GM21529 (cell line): ENCODE data around the gene KHDC1.
A peak's percentile ranks its signal among the peaks of the same experiment; 100 is the strongest.
"Not testable (repeated sequence)": the region's sequence is repeated elsewhere in the genome, so short reads cannot be mapped to it uniquely, and the experiment has no call there.

Experiments
- ATAC-seq: cut with Tn5 transposase; IDR thresholded peaks from one replicate; pipeline ENCODE4 v1.9.1; 2021; ENCODE audit not compliant: unreplicated experiment

KHDC1 gene, protein sequence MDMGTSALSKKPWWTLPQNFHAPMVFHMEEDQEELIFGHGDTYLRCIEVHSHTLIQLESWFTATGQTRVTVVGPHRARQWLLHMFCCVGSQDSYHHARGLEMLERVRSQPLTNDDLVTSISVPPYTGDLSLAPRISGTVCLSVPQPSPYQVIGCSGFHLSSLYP

DNA sequence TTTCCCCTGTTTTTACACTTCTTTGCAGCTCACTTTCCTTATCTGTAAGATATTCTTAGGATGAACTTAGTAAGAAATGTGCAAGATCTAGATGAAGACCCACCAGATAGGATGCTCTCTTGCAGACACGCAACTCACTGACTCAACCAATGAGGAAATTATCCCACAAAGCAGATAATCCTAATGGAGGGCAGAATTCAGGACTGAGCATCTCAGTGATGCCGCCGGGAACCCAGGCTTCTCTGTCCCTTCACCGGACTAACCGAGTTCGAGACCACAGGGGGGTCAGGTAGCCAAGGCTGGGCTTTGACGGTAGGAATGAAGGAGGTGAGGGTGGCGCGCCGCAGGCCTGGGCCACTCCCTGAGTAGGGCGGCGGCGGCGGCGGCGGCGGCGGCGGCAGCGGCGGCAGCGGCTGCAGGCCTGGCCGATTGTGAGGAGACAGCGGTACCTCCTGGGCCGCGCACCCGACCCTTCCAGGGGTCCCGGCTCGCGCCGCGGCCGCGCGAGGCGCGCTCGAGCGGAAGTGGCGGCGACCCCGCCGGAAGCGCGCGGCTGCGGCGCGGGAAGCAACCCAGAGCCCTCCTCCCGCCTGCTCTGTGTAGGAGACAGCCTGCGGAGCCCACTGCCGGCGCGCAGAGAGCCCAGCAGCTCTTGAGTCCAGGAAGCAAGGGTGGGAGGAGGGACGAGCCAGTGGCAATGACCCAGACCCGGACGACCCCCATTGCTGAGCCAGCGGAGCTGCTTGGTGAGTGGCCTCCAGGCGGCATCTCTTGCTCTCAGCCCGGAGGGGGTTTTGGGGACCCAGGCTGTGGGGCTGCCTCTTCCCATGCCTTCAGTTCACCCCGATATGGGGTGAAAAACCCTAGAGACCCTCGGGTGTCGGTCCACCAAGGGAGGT, at the start of gene KHDC1:
Gene KHDC1 (minus strand): TSS at position 526 of the 899 bp plus-strand sequence. CDS start 20,679 bp downstream, outside the sequence.
- ATAC-seq: peak; percentile 92

DNA sequence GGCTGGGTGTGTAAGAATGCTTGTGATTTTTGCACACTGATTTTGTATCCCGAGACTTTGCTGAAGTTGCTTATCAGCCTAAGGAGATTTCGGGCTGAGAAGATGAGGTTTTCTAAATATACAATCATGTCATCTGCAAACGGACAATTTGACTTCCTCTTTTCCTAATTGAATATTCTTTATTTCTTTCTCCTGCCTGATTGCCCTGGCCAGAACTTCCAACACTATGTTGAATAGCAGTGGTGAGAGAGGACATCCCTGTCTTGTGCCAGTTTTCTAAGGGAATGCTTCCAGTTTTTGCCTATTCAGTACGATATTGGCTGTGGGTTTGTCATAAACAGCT, 47.5 kb upstream of the KHDC1 start:
- ATAC-seq: not testable (repeated sequence)

DNA sequence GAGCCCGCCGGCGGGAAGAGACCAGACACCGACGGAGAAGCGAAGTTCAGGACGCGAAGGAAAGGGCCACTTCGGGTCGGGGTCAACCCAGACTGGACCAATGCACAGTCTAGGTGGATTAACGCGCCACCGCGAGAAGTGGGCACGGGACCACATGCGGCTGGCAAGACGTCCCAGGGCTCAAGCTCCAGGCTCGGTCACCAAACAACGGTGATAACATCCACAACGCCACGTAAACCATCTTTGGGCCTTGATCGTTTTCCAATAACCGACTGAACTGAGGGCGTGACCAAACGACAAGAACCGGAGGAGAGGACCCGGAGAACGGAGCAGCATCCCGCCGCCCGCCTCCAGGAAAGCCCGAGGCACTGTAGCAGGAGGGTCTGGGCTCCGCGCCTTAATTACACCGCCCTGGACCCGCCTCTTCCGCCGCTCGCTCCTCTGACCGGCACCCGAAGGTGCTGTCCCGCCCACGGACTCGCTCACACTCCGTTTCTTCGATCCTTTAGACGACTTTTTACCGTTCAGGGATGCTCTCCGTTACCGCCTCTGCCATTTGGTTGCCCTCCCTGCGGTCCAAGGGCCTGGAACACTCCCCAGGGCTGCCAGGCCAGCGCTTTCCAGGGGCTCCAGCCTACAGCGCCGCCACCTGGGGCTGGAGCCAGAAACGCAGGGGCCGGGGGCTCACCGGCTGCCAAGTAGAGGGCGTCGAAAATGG, 46.9 kb upstream of the KHDC1 start:
- peak; percentile 96 for ATAC-seq

DNA sequence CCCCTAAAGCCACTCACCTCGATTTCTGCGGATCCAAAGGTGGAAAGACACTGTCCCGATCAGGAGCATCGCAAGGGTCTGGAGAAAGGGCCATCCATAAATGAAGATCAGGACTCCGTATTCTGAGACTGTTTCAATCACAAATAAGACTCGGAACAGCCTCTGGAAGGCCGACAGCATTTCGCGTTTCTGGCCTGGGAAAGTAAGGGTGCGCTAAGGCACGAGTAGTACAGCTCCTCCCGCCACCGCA, 46.5 kb upstream of the KHDC1 start:
- no peak for ATAC-seq

DNA sequence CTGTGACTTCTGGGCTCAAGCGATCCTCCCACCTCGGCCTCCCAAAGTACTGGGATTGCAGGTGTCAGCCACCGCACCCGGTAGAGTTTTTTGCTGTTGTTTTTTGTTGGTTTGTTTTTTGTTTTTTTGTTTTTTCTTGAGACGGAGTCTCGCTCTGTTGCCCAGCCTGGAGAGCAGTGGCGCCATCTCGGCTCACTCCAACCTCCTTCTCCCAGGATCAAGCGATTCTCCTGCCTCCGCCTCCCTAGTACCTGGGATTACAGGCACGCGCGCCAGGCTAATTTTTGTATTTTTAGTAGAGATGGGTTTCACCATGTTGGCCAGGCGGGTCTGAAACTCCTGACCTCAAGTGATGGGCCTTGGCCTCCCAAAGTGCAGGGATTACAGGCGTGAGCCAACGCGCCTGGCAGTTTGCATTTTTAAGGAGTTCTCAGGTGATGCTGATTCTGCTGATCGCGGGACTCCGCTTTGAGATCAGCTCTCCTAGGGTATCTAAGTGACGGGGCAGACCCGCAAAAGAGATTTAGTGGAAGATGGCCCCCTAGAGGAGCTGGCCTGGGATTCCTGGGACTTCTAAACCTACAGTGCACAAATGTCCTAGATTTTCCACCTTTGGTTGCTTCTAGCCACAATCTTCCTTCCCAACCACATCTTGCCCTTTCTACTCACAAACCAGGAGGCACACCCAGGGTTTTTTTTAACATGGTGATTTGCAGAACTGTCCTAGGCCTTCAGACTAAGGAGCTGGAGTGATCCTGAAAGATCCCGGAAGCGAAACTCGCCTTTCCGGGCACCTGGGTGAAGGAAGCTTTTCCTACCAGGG, 45.9 kb upstream of the KHDC1 start:
- no peak for ATAC-seq

DNA sequence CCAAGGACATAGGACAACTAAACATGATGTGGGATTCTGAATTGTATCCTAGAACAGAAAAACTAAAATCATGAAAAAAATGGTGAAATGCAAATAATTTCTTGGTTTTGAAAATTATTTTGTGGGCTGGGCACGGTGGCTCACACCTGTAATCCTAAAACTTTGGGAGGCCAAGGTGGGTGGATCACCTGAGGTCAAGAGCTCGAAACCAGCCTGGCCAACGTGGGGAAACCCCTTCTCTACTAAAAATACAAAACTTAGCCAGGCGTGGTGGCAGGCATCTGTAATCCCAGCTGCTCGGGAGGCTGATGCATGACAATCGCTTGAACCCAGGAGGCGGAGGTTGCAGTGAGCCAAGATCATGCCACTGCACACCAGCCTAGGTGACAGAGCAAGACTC, 40.8 kb upstream of the KHDC1 start:
- ATAC-seq: not testable (repeated sequence)

DNA sequence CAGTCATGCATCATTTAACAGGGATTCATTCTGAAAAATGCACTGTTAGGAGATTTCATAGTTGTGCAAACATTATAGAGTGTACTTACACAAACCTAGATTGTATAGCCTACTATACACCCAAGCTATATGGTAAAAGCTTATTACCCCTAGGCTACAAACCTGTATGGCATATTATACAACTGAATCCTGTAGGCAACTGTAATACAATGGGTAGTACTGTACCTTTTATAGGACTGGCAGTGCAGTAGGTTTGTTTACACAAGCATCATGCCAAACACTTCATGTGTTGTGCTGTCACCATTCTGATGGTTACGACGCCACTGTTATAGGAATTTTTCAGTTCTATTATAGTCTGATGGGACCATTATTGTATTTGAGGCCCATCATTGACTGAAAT, 39.3 kb upstream of the KHDC1 start:
- no peak for ATAC-seq

DNA sequence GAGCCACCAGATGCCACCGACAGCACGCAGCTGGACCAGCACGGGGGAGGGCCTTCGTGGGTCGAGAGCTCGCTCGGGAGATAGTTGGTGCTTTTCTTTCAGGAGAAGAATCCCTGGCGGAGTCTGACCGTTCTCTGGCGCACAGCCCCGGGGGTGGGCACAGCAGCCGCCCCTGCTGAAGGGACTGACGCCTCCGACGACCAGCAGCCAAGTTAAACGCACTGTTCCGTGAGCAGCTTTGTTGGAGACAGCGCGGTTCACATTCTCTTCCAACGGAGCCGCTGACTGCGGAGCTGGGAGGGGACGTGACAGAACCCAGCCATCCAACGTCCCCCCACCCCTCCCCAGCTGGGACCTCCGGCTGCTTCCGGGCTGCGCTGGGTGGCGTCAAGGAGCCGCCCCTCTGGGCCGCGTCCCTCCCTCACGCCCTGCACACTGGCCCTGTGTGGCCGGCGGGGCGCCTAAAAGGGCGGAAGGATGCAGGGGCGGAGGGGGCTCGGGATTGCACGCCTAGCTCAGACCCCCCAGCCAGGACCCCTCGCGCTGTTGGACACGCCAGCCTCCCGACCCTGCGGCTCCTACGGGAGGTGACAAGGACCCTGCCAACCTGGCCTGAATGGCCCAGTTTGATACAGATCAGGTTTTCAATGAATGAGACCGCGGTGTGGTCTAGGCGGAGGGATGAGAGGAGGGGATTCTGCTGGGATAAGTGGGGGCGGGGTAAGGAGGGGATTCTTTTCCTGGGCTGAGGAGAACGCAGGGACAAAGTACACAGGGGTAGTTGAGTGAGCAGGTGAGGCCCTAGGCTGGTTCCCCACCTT, 36.4 kb upstream of the KHDC1 start:
- no peak for ATAC-seq

DNA sequence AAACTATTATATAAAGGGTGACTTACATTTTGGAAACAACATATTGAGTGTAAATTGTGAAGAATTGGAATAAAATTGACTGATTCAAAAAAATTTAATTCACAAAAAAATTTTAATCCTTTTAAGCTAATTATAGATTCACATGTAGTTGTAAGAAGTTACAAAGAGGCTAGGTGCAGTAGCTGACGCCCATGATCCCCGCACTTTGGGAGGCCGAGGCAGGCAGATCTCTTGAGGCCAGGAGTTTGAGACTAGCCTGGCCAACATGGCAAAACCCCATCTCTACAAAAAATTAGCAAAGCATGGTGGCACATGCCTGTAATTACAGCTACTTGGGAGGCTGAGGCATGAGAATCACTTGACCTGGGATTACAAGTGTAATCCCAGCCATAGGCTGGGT, 30.3 kb upstream of the KHDC1 start:
- ATAC-seq: no peak

DNA sequence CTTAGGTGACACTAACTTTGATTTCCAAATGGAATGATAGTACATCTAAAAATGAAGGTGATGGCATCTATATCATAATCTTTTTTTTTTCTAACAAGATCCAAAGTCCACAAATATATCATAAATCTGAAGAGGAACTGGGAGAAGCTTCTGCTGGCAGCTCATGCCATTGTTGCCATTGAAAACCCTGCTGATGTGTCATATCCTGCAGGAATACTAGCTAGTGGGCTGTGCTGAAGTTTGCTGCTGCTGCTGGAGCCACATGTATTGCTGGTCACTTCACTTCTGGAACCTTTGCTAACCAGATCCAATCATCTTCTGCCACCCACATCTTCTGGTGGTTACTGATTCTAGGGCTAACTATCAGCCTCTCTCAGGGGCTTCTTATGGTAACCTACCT, 27.4 kb upstream of the KHDC1 start:
- ATAC-seq: no peak

DNA sequence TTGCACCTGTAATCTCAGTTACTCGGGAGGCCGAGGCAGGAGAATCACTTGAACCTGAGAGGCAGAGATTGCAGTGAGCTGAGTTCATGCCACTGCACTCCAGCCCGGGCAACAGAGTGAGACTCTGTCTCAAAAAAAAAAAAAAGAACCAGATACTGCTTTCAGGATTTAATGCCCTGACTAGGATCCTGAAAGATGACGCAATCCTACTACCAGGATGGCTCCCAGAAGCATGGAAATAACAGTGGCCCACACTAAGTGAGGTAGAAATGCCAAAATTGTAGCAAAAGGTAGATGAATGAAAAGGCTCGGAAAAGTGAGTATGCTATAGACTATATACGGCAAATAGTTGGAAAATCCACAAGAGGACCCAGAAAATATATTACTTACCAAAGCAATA, 23.8 kb upstream of the KHDC1 start:
- no peak for ATAC-seq

DNA sequence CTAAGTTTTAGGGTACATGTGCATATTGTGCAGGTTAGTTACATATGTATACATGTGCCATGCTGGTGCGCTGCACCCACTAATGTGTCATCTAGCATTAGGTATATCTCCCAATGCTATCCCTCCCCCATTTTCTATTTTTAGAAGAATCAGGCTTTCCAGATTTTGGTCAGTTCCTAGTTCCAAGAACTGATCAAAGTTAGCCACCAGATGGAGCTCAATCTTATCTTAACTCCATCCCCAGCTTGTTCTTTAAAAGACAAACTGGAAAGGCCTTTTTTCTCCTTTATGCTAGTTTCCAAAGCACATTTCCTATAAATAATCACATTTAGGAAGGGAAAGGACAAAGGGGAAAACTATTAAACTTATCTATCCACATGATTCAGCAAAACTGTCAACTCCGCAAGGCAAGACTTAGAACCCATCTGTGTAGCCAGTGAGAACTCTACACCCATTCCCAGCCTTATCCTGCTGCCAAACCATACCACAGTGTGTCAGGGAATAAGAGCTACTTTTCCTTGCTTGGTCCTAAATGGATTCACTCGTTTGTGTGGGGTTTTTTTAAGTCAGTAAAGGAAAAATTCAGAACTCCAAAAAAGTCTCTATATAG, 22.8 kb upstream of the KHDC1 start:
- ATAC-seq: no peak

DNA sequence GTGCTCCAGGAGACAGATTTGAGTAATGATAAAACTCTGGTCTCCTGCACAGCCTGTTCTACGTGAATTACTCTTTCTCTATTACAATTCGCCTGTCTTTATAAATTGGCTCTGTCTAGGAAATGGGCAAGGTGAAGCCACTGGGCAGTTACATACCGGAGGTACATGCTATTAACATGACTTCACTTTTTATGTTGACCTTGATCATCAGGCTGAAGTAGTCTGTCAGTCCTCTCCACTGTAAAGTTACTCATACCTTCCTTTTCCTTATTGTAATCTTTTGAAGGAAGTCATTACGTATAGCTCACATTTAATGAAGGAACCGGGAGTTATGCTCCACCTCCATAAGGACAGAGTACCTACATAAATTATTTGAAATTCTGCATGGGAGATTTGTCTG, 19.9 kb upstream of the KHDC1 start:
- no peak for ATAC-seq

DNA sequence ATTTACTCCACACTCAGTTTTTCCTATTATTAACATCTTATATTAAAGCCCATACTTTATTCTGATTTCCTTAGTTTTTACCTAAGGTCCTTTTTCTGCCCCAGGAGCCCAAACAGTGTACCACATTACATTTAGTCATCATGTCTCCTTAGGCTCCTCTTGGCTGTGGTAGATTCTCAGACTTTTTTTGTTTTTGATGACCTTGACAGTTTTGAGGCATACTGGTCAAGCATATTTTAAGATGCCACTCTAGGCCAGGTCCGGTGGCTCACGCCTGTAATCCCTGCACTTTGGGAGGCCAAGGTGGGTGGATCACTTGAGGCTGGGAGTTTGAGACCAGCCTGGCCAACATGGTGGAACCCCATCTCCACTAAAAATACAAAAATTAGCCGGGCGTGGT, 18.7 kb upstream of the KHDC1 start:
- ATAC-seq: not testable (repeated sequence)

DNA sequence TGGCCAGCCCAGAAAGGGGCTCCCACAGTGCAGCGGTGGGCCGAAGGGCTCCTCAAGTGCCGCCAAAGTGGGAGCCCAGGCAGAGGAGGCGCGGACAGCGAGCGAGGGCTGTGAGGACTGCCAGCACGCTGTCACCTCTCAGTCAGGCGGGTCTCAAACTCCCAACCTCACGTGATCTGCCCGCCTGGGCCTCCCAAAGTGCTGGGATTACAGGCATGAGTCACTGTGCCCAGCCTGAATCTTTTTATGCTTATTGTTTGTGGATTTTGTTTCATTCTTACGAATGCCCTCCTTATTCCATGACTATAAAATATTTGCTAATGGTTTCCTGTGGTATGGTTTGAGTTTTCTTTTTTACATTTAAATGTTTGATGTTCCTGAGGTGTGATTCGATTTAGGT, 6.3 kb upstream of the KHDC1 start:
- ATAC-seq: not testable (repeated sequence)

DNA sequence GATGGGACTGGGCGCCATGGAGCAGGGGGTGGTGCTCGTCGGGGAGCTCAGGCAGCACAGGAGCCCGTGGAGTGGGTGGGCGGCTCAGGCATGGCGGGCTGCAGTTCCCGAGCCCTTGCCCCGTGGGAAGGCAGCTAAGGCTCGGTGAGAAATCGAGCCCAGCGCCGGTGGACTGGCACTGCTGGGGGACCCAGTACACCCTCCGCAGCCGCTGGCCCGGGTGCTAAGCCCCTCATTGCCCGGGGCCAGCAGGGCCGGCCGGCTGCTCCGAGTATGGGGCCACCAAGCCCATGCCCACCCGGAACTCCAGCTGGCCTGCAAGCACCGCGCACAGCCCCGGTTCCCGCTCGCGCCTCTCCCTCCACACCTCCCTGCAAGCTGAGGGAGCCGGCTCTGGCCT, 5.9 kb upstream of the KHDC1 start:
- not testable (repeated sequence) for ATAC-seq

DNA sequence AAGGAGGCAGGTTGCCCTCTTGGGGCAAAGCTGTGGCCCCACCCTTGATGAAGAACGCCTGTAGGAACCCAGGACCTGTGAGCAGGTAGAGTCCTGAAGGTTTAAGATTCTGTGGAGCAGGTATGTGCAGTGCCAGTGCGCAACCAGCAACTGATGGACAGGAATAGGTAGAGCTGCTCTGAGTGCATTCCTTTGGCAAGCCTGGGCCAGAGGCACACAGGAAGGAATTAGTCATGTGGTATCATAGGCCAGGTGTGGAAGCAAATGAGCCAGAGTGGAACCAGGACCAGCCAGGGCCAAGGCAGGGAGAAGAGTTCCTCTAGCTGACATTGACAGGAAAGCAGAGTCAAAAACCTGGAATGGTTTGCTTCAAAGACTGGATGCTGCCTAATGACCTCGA, 1.4 kb upstream of the KHDC1 start:
- ATAC-seq: no peak

DNA sequence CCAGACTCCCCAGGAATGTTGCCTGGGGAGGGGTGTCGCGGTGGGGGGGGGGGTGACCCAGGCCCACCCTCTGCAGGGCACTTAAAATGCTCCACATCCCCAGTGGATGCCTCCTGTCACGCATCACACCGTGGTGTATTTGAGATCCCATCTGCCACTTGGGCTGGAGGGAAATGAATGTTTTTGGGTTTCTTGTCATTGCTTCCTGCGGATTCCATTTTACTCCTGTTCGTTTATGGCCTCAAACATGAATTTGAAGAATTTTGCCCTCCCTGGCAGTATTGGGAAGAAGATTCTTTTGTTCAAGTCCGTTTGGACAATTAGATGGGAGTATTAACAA, 544 bp upstream of the KHDC1 start:
- peak; percentile 14 for ATAC-seq

DNA sequence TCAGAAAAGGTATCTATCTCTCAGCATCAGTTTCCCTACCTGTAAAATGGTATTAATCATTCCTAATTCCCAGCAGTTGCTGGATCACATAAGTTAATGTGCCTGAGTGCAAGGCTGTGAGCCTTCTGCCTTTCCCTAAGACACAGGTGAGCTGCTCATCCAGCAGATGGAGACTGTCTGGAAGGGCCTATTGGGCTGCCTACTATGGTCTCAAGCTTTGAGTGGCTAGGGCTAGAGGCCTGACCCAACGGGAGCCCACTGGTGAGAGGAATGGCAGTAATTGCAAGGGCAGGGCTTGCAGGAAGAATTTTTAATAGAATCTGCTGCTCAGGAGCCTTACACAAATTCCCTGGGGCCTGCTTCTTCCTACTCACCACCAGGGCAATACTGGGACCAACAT, 4.3 kb downstream of the KHDC1 start:
- no peak for ATAC-seq

DNA sequence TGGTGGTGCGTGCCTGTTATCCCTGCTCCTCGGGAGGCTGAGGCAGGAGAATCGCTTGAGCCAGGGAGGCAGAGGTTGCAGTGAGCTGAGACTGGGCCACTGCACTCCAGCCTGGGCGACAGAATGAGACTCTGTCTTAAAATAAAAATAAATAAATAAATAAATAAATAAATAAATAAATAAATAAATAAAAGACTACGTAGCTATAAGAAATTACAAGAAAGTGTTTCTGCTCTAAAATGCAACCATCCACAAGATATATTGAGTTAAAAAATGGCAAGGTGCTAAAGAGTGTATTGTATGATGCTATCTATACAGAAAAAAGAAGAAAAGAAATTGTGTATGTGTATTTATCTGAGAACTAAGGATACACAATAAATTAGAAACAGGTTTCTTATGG, 8.7 kb downstream of the KHDC1 start:
- ATAC-seq: not testable (repeated sequence)
